ENCODE results near the gene RCHY1. TPM values are rescaled to one million over a fixed set of nuclear protein-coding genes. Genes with fewer than 3 reads are reported as not detected.

The RCHY1 gene
- total RNA-seq (2022; extraction: Qiagen RNA extraction) = 13.3 to 20.4 TPM (median 16.9 TPM) in 5 replicates

DNA sequence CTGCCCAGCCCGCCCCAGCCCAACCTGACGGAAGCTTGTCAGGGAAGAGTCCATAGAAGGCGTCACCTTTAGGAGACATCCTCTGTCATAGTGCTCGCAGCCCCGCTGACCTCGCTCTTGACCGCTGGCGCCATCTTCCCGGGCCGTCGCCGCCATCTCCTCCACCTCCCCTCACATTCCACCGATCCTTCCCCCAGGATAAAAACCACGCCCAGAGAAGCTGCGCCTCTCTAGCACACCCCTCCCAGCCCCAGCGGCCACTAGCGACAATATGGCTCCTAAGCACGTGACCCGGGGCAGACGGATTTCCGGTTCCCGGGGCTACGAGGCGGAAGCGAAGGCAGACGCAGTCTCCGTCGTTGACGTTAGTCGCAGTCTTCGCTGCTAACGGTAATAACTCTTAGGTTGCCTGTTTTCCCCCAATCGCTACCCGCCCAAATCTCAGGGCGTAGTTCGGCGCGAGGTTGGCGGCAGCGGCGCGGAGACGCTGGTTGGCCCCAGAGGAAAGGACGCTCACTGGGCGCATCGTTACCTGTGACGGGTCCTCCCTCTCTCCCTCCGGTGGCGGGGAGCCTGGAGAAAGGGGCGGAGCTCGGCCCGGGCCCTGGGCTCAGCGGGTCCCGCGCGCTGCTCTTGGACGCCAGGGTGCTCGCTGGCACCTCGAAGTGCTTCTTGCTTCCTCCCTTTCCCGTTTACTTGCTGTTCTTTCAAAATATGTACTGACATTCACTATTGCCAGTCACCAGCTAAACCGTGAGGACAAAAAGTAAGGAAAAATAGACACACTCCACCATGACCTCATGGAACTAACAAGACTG, at the start of gene RCHY1, which contains the start of gene THAP6:
RCHY1 (minus strand) TSS at position 273 of the 818 bp plus-strand sequence; CDS start at position 156, 117 bp downstream.
THAP6 (plus strand) TSS at position 343 of the 818 bp plus-strand sequence. CDS start 980 bp downstream, outside the sequence.

DNA sequence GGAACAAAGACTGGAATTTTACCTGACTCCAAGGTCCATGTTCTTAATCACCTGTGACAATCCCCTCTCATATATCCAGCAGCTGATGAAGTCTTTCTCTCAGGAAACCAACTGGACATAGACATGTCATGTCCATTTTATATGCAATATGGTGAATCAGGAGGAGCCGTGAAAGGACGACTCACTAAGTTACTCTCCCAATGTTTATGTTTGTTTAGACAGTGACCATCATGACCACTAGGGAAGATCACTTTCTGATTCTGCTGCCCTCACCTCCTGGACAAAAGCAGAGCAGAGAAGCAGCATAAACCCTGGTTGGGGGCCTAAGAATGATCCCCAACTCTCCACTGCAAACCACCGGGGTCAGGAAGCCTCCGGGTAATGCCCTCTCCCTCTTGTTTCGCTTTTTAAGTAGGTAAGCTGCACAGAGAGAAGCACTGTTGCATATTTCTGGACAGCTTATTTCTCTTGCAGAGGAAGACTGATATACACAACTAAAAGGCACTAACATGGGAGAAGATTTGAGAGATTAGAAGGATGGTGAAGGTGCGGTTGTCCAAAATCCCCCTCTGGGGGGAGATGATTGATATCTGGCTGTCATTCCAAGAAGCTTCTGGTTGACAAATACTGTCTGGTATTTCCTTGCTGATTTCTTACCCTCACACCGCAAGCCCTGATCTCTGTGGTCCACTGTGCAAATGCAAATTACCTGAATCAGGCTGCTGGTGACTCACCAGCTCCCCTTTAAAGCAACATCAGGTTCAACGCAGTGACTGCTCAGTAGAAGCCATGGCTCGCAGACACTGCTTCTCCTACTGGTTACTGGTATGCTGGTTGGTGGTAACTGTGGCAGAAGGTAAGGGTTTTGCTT, 41.3 kb upstream of the RCHY1 start, which contains the start of gene ODAPH:
ODAPH (plus strand) TSS at position 773 of the 871 bp plus-strand sequence; CDS start at position 790, 17 bp downstream.

Other genes starting within 250 kb of the RCHY1 start
- 4.8 to 6.3 TPM (median 5.2 TPM) in 5 replicates for gene THAP6, start 70 bp upstream of the RCHY1 start, total RNA-seq (2022; extraction: Qiagen RNA extraction)
- not detected in 5 replicates for gene ODAPH, start 41.7 kb upstream of the RCHY1 start, total RNA-seq (2022; extraction: Qiagen RNA extraction)
- gene CDKL2, start 116.1 kb upstream of the RCHY1 start, total RNA-seq (2022; extraction: Qiagen RNA extraction) = 0.47 to 0.97 TPM (median 0.63 TPM) in 5 replicates
- 63.7 to 121 TPM (median 77.5 TPM) in 5 replicates for gene G3BP2, start 159.0 kb upstream of the RCHY1 start, total RNA-seq (2022; extraction: Qiagen RNA extraction)
- gene USO1, start 210.2 kb upstream of the RCHY1 start, total RNA-seq (2022; extraction: Qiagen RNA extraction) = 18.8 to 31.8 TPM (median 23.2 TPM) in 5 replicates

Measured in A549 treated with Hydrocortisone at 1 μM for 4 hours (cell line).